ENCODE data around the gene DIP2B.
A peak's percentile ranks its signal among the peaks of the same experiment; 100 is the strongest.
"Not testable (repeated sequence)": the region's sequence is repeated elsewhere in the genome, so short reads cannot be mapped to it uniquely, and the experiment has no call there.

DIP2B gene

GRCh38 chr12:50655374-50655921 lies 150.7 kb downstream of the DIP2B start:
- H3K4me3 ChIP-seq (ENCODE audit: low read depth, low read length), result no peak overlapping the region
- DNase-seq (ENCODE audit: low read depth), result no peak

GRCh38 chr12:50659260-50659659 lies 154.5 kb downstream of the DIP2B start:
- H3K4me3 ChIP-seq (ENCODE audit: low read depth, low read length), result no peak overlapping the region
- no peak for DNase-seq (ENCODE audit: low read depth)

- no peak overlapping the region for H3K4me3 ChIP-seq (ENCODE audit: low read depth, low read length)
- DNase-seq (ENCODE audit: low read depth), result no peak
These were observed 155.1 kb downstream of the DIP2B start for GRCh38 chr12:50659690-50660424.

DNA sequence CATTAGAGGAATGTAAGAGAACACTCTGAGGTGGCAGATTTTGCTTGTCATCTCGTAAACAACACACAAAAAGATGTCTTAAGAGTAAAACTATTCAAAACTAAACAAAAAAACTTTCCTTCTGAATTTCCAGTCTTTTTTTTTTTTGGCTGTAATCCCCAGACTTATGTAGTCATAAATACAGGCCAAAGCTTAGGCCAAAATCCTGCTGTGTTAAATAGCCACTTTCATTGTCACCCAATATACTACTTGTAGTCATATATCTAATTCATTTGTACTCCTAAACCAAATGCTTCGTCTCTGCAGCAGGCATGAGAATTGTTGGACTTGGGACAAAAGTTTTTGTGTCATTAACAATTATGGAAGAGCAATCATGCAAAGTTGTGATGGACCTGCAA lies 155.6 kb downstream of the DIP2B start:
- no peak overlapping the region for H3K4me3 ChIP-seq (ENCODE audit: low read depth, low read length)
- no peak for DNase-seq (ENCODE audit: low read depth)

DNA sequence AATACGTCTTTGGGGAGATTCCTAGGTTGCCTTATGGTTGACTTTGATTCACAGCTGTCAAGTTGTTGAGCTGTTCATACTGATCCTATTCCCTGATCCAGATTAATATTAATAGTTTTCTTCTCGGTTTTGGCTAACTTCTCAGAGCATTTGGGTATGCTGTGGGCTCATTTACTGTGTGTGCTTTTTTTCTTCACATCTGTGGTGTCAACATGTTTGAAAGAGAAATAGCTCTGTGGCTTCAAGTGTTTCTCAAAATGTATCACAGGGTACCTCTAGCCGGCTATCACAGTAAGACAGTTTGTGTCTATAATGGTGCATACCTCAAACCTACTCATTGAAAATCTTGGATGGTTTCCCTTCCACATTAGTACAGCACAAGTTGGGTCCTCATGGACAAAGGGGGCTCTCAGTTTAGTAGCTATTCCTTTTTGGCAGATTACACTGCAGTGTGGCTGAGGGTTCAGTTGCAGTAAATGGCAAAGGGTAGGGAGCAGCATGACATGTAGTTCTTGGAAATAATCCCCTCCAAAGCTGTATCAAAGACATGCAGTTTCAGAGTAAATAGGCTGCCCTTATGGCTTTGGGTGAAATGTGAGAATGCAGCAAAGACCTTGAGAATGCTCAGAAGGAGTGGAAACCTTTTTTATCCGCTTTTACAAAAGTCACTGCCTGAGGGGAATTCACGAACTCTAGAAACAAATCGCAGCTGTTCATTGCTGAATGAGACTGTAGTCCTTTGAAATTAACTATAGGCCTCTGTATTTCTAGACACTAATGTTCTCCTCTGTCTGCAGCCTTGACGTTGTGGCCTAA lies 156.7 kb downstream of the DIP2B start:
- H3K4me3 ChIP-seq (ENCODE audit: low read depth, low read length), result no peak overlapping the region
- no peak for DNase-seq (ENCODE audit: low read depth)

DNA sequence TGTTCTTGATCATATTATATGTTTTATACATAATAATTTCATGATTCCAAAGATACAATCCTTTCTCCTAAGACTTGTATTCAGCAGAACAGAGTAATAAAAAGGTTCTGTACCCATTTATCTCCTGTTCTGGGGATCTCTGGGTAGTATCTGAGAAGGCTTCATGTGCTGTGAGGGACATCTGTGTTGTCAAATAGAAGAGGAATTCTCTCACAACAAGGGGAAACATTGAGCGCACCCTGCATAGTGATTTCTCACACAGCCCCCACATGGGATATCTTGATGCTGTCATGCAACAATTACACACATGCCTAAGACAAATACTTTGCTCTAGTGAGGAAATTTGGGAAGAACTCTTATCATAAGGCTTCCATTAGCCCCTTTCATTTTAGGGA lies 157.3 kb downstream of the DIP2B start:
- DNase-seq (ENCODE audit: low read depth), result no peak
- no peak overlapping the region for H3K4me3 ChIP-seq (ENCODE audit: low read depth, low read length)

DNA sequence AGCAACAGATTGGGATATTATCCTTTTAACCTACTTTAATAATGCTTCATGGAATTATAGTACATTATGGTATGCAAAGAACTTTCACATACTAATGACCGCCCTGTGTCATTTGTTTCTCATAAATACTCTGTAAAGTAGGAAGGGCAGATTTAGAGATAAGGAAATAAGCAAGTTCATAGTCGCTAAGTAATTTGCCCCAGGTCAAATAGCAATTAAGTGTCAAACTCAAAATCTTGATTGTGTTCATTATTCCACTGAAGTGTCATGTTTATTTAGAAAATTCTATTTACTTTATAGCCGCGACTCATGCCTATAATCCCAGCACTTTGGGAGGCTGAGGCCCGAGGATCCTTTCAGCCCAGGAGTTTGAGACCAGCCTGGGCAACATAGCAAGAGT lies 160.4 kb downstream of the DIP2B start:
- no peak for DNase-seq (ENCODE audit: low read depth)

DNA sequence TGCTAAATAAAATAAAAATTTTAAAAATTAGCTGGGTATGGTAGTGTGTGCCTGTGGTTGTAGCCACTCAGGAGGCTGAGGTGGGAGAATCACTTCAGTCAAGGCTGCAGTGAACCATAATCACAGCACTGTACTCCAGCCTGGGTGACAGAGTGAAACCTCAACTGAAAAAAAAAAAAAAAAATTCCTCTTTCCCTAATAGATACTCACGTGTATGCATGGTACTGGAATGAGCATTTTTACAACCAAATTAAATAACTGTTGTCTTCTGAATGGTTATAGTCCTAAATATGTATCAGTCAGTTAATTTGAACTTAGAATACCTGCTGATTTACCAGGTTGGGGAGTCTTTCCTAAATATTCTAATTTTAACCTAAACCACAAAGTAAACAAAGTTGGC lies 160.8 kb downstream of the DIP2B start:
- no peak overlapping the region for H3K4me3 ChIP-seq (ENCODE audit: low read depth, low read length)
- no peak for DNase-seq (ENCODE audit: low read depth)

More for the DNA sequence above, 160.4 kb downstream of the DIP2B start:
- no peak overlapping the region for H3K4me3 ChIP-seq (ENCODE audit: low read depth, low read length)

DNA sequence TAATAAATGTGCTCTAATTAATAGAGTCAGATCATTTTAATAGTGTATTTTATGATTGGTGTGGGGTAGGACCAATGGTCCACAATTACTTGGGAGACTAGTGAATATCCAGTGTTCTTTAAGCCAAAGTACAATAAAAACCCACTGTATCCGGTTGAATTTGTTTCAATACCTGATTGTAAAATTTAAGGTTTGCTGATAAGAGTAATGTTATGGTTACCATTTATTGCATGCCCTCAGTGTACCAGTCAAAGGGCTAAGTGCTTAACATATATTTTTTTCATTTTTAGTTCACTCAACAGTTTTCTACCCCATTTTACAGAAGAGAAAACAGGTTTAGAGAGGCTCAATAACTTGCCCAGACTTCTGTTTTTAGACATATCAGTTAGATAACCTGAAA lies 161.2 kb downstream of the DIP2B start:
- DNase-seq (ENCODE audit: low read depth), result no peak
- no peak overlapping the region for H3K4me3 ChIP-seq (ENCODE audit: low read depth, low read length)

GRCh38 chr12:50672158-50672557 lies 167.4 kb downstream of the DIP2B start:
- no peak overlapping the region for H3K4me3 ChIP-seq (ENCODE audit: low read depth, low read length)
- DNase-seq (ENCODE audit: low read depth), result no peak

DNA sequence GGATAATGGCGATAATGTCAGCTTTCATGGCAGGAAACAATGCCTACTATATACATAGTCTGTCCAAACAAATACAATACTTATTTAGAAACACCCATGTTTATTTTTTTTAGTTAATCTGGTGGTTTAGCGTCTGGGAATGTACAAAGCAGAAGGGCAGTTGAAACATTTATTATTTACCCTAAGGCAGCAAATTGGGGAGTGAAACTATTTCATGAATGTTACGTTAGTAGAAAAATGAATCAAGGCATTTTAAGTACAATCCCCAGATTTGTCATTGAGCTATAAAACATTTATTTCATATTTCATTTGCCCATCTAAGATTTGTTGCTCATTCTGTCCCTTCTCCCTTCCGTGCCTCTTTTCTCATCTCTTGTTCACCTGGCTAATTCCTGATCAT lies 172.0 kb downstream of the DIP2B start:
- DNase-seq (ENCODE audit: low read depth), result no peak
- H3K4me3 ChIP-seq (ENCODE audit: low read depth, low read length), result no peak overlapping the region

DNA sequence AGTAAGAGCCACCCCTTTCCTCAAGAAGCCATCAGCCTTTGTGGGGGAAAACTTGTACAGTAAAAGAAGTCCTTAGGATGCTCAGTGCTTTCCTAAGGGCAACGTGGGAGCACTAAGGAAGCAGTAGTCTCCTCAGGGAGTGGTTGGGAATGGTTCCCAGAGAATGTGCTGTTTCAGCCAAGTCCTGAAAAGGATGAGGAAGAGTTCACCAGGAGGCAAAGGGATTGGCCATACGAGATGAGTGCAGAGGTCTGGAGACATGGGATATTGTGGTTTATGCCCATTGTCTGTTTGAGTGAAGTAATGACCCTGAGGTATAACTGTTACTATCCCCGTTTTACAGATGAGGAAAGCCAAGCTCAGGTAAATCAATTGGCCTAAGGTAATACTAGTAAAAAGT lies 173.1 kb downstream of the DIP2B start:
- peak; percentile 29 for DNase-seq (ENCODE audit: low read depth)
- no peak overlapping the region for H3K4me3 ChIP-seq (ENCODE audit: low read depth, low read length)

- H3K4me3 ChIP-seq (ENCODE audit: low read depth, low read length), result no peak overlapping the region
These were observed 174.0 kb downstream of the DIP2B start for GRCh38 chr12:50678650-50679365.

GRCh38 chr12:50679612-50680011 lies 174.8 kb downstream of the DIP2B start:
- no peak overlapping the region for H3K4me3 ChIP-seq (ENCODE audit: low read depth, low read length)
- no peak for DNase-seq (ENCODE audit: low read depth)

More at GRCh38 chr12:50678650-50679365, 174.0 kb downstream of the DIP2B start:
- DNase-seq (ENCODE audit: low read depth), result no peak

DNA sequence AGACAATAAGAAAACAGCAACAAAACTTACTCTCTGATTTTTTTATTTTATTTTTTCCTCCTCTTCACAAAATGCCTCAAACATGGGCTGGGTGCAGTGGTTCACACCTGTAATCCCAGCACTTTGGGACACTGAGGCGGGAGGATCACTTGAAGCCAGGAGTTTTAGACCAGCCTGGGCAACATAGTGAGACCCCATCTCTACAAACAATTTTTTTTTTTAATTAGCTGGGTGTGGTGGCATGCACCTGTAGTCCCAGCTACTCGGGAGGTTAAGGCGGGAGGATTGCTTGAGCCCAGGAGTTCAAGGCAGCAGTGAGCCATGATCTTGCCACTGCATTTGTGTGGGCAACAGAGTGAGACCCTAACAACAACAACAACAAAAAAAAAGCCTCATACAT lies 176.3 kb downstream of the DIP2B start:
- H3K4me3 ChIP-seq (ENCODE audit: low read depth, low read length), result not testable (repeated sequence)

GRCh38 chr12:50685641-50686040 lies 180.9 kb downstream of the DIP2B start:
- H3K4me3 ChIP-seq (ENCODE audit: low read depth, low read length), result no peak overlapping the region
- DNase-seq (ENCODE audit: low read depth), result no peak

More for the DNA sequence above, 176.3 kb downstream of the DIP2B start:
- not testable (repeated sequence) for DNase-seq (ENCODE audit: low read depth)

- no peak for DNase-seq (ENCODE audit: low read depth)
- H3K4me3 ChIP-seq (ENCODE audit: low read depth, low read length), result no peak overlapping the region
These were observed 181.6 kb downstream of the DIP2B start for GRCh38 chr12:50686406-50686805.

GRCh38 chr12:50686976-50687375 lies 182.2 kb downstream of the DIP2B start:
- DNase-seq (ENCODE audit: low read depth), result no peak
- no peak overlapping the region for H3K4me3 ChIP-seq (ENCODE audit: low read depth, low read length)

DNA sequence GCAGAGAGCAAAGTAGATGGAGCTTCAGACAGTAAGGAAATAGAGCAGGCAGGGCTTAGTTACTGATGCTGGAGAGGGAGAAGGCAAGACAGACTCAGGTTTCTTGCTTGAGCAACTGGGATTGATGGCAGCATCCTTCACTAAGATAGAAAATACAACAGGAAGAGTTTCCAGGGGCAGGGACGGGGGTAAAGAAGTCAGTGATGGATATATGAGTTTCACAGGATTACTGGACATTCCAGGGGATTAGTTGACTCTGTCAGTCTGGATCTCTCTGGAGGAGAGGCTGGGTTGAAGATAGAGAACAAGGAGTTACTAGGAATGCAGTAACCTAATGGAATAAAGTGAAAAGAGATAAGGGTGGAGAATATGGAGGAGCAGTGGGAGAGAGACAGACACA lies 184.7 kb downstream of the DIP2B start:
- no peak for DNase-seq (ENCODE audit: low read depth)

DNA sequence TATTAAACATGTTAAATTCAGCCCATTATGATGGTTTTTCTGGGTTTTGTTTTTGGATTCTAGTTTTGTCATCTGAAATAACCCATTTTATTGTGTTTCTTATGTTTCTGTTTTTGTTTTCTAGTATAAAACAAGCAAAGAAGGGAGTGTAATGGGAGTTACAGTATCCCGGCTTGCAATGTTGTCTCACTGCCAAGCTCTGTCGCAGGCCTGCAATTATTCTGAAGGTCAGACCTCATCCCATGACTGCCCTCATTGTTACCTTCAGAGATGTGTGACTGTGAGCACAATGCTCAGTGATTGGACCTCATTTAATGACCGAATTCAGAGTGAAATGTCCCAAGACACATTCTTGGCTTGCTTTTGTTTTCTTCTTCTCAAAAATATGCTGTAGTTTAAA lies 186.1 kb downstream of the DIP2B start:
- no peak overlapping the region for H3K4me3 ChIP-seq (ENCODE audit: low read depth, low read length)
- no peak for DNase-seq (ENCODE audit: low read depth)

More for the DNA sequence above, 184.7 kb downstream of the DIP2B start:
- no peak overlapping the region for H3K4me3 ChIP-seq (ENCODE audit: low read depth, low read length)
